Lung (tissue), 12 donors: ENCODE measurements around the gene RCOR3. TPM values are rescaled to one million over a fixed set of nuclear protein-coding genes. Genes with fewer than 3 reads are reported as not detected.

Experiments
- ATAC-seq: fragments of 200-7000 bp; cut with Tn5 transposase; one replicate; pipeline ENCODE4 v1.9.1; 2020; ENCODE audit warnings: moderate number of reproducible peaks; ENCODE audit not compliant: insufficient read depth, low FRiP score
- DNase-seq, 3 donors: peaks; one replicate each; pipeline ENCODE4 v3.0.0-alpha.2; 2013 to 2017
- H3K27ac ChIP-seq, 2 donors: one replicate each; pipeline ENCODE4 v1.5.1; 2013; ENCODE audit warnings: mild to moderate bottlenecking in 2 of 2, moderate library complexity in 2 of 2, control low read depth in 1 of 2, inconsistent platforms in 1 of 2, low read depth in 1 of 2, low read length in 1 of 2
- H3K27me3 ChIP-seq, 3 donors: one replicate each; pipeline ENCODE4 v1.5.1; 2013; ENCODE audit warnings: low read length in 2 of 3; ENCODE audit not compliant: control insufficient read depth in 3 of 3, insufficient read depth in 3 of 3
- H3K36me3 ChIP-seq, 4 donors: one replicate each; pipeline ENCODE4 v1.5.1; 2013; ENCODE audit warnings: low read length in 4 of 4, mild to moderate bottlenecking in 1 of 4, moderate library complexity in 1 of 4; ENCODE audit not compliant: control insufficient read depth in 4 of 4, insufficient read depth in 4 of 4
- H3K4me1 ChIP-seq, 5 donors: one replicate each; pipeline ENCODE4 v1.5.1; 2013; ENCODE audit warnings: low read length in 5 of 5, mild to moderate bottlenecking in 2 of 5, moderate library complexity in 1 of 5; ENCODE audit not compliant: control insufficient read depth in 5 of 5, insufficient read depth in 5 of 5
- H3K4me3 ChIP-seq: one replicate; pipeline ENCODE4 v1.5.1; 2013; ENCODE audit warnings: mild to moderate bottlenecking, control low read depth, moderate library complexity
- H3K9ac ChIP-seq, 2 donors: one replicate each; pipeline ENCODE4 v1.5.1; 2013; ENCODE audit warnings: low read length in 2 of 2, control low read depth in 1 of 2; ENCODE audit not compliant: insufficient read depth in 1 of 2
- H3K9me3 ChIP-seq, 4 donors: one replicate each; pipeline ENCODE4 v1.5.1; 2013; ENCODE audit warnings: low read length in 3 of 4, mild to moderate bottlenecking in 1 of 4, moderate library complexity in 1 of 4; ENCODE audit not compliant: control insufficient read depth in 4 of 4, insufficient read depth in 3 of 4
- CTCF ChIP-seq: IDR thresholded peaks from 2 replicates; pipeline ENCODE4 v1.5.1; 2012; ENCODE audit warnings: mild to moderate bottlenecking; ENCODE audit errors: control extremely low read depth, extremely low read depth
- WGBS, 2 donors: extraction: QIAGEN DNeasy Blood & Tissue Kit; methylation state at CpG; one replicate each; pipeline ENCODE4 v1.1.7; 2013; 5-methylcytosine and 5-hydroxymethylcytosine counted together
- polyA plus RNA-seq, 2 donors: library from polyadenylated mRNA; stranded (reverse); fragments of 200-250 nt; gene quantifications; one replicate each; pipeline ENCODE4 v1.2.1, GENCODE V29; 2013
- total RNA-seq, 2 donors: library from RNA; depleted of rRNA in 1 of 2; stranded (reverse); fragments of >200 nt in 1 of 2; gene quantifications; one replicate each; pipeline ENCODE4 v1.2.1, GENCODE V29; 2014 to 2021
- donor health status: control.
- donor health status: control.
- donor health status: Bipolar disorder and iron deficiency.
- donor health status: healthy.
- donor health status: DM: yes; HTN: yes; CAD: no.

The RCOR3 gene
- total and polyA plus RNA-seq, 4 donors: 16.6 to 102 (median 34.4) TPM

GRCh38 chr1:211324992-211325775, 66.0 kb downstream of the RCOR3 start:
- ATAC-seq: no peak
- Histone ChIP-seq H3K4me1 (peaks cover 0 to 8% (median 0%) of the 10 kb centered on the region in 5 donors), H3K27ac (no peak overlapping the region), H3K36me3 (no peaks in the 10 kb centered on the region), H3K9me3 (no peaks in the 10 kb centered on the region), H3K9ac (no peak overlapping the region), H3K27me3 (peaks cover 0 to 14% (median 2%) of the 10 kb centered on the region in 3 donors), H3K4me3 (no peak overlapping the region)
- no peak for DNase-seq
- TF ChIP-seq CTCF: no peak
- 85 to 89% methylated on average over 11 to 12 of the region's 12 CpGs for WGBS, 2 donors

GRCh38 chr1:211326140-211326527, 67.0 kb downstream of the RCOR3 start:
- Histone ChIP-seq H3K9ac (peak overlapping the region in 1 of 2 donors; percentile 45), H3K36me3 (no peaks in the 10 kb centered on the region), H3K27me3 (peaks cover 0 to 14% (median 2%) of the 10 kb centered on the region in 3 donors), H3K4me3 (peak overlapping the region; percentile 68), H3K27ac (peak overlapping the region in 1 of 2 donors; percentile 68), H3K4me1 (peaks cover 0 to 8% (median 0%) of the 10 kb centered on the region in 5 donors), H3K9me3 (no peaks in the 10 kb centered on the region)
- ATAC-seq (no peak), DNase-seq (no peak)
- TF ChIP-seq CTCF: no peak
- 83 to 88% methylated on average over 8 of the region's 8 CpGs for WGBS, 2 donors

- Histone ChIP-seq H3K9ac (peak within 1 kb of the TSS in 1 of 2 donors; percentile 59), H3K36me3 (no peaks in the 10 kb centered on the region), H3K4me3 (peak within 1 kb of the TSS; percentile 68), H3K9me3 (no peaks in the 10 kb centered on the region), H3K27ac (peak within 1 kb of the TSS in 1 of 2 donors; percentile 68), H3K4me1 (peaks cover 0 to 8% (median 0%) of the 10 kb centered on the region in 5 donors), H3K27me3 (peaks cover 0 to 14% (median 2%) of the 10 kb centered on the region in 3 donors)
- ATAC-seq (peak; percentile 81), DNase-seq (peak; percentile 66 to 74 (median 69))
- WGBS, 2 donors: 1% methylated on average over 86 to 91 of the region's 91 CpGs
- TF ChIP-seq CTCF: no peak
These were observed 67.6 kb downstream of the RCOR3 start, which contains the start of gene TRAF5 for GRCh38 chr1:211326528-211327345. Gene TRAF5, plus strand, starts transcription at chr1:211326833. Its CDS starts 26,407 bp downstream, at chr1:211353240.
